SJCRH30 (cell line): ENCODE results near the gene FOXN4. TPM values are rescaled to one million over a fixed set of nuclear protein-coding genes. Genes with fewer than 3 reads are reported as not detected.

ENCODE experiments used
- DNase-seq, 2 experiments: peaks; one replicate each; pipeline ENCODE4 v3.0.0-alpha.2; 2015 to 2020
- H3K27ac ChIP-seq: fragments of 250-450 bp; sonication (Bioruptor Pico); 2 replicates; pipeline ENCODE4 v1.5.1; 2020; ENCODE audit warnings: mild to moderate bottlenecking, moderate library complexity
- H3K27me3 ChIP-seq: fragments of 250-450 bp; sonication (Bioruptor Pico); 2 replicates; pipeline ENCODE4 v1.5.1; 2020; ENCODE audit warnings: mild to moderate bottlenecking, moderate library complexity
- H3K36me3 ChIP-seq: fragments of 250-450 bp; sonication (Bioruptor Pico); 2 replicates; pipeline ENCODE4 v1.5.1; 2020; ENCODE audit warnings: mild to moderate bottlenecking, moderate library complexity
- H3K4me1 ChIP-seq: fragments of 250-450 bp; sonication (Bioruptor Pico); 2 replicates; pipeline ENCODE4 v1.5.1; 2020; ENCODE audit warnings: mild to moderate bottlenecking, moderate library complexity
- H3K4me3 ChIP-seq: fragments of 250-450 bp; sonication (Bioruptor Pico); 2 replicates; pipeline ENCODE4 v1.5.1; 2020; ENCODE audit warnings: mild to moderate bottlenecking, moderate library complexity
- H3K9me3 ChIP-seq: fragments of 250-450 bp; sonication (Bioruptor Pico); replicated peaks from 2 replicates; pipeline ENCODE4 v1.5.1; 2020; ENCODE audit warnings: mild to moderate bottlenecking, moderate library complexity
- total RNA-seq: library from RNA; depleted of rRNA; stranded (reverse); fragments of >200 nt; shearing (Covaris generic); gene quantifications from 2 replicates; pipeline ENCODE4 v1.2.3, GENCODE V29; 2014; rRNA removed

The FOXN4 gene, protein sequence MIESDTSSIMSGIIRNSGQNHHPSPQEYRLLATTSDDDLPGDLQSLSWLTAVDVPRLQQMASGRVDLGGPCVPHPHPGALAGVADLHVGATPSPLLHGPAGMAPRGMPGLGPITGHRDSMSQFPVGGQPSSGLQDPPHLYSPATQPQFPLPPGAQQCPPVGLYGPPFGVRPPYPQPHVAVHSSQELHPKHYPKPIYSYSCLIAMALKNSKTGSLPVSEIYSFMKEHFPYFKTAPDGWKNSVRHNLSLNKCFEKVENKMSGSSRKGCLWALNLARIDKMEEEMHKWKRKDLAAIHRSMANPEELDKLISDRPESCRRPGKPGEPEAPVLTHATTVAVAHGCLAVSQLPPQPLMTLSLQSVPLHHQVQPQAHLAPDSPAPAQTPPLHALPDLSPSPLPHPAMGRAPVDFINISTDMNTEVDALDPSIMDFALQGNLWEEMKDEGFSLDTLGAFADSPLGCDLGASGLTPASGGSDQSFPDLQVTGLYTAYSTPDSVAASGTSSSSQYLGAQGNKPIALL
- total RNA-seq: not detected in 2 replicates

DNA sequence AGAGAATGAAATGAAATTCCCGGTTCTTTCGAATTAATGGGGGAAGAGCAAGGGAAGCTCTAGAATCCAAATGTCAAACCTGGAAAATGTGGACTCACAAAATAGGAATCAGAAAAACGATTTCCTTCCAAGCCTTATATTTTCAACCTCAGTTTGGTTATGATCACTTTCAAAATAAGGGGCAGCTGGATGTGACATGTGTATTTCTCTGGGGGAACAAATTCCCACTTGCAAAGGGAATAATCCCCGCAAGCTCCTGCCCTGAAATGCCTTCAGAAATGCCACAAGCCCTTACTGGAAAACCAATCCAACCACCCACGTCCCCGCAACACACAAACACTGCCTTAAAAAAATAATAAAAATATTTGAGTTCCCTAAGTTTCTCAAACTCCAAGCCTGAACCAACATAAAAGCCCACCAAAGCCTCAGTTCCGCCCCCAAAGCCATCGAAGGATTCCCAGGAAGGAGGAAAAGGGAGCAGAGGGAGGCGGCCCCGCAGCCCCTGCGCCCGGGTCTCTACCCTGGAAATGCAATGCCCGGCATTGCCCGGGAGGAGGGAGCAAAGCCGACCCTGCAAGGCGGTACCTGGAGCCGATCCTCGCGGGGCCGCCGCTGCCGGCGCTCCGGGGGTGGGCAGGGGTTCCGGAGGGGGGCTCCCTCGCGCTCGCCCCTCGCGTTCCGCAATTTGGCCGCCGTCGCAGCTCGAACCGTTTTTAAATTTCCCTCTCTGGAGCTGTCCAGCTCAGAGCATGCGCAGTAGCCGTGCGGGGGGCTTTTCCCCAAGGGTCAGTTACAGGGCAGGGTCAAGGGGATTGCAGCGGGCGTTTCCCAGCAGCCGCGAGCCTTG is at the start of gene FOXN4:
FOXN4 (minus strand) TSS at position 751 of the 847 bp plus-strand sequence. CDS start 963 bp downstream, outside the sequence.
- Histone ChIP-seq H3K4me3 (peak within 1 kb of the TSS; percentile 46), H3K27me3 (peaks cover 48% of the 10 kb centered on the region)
- peak; percentile 17 to 27 for DNase-seq

DNA sequence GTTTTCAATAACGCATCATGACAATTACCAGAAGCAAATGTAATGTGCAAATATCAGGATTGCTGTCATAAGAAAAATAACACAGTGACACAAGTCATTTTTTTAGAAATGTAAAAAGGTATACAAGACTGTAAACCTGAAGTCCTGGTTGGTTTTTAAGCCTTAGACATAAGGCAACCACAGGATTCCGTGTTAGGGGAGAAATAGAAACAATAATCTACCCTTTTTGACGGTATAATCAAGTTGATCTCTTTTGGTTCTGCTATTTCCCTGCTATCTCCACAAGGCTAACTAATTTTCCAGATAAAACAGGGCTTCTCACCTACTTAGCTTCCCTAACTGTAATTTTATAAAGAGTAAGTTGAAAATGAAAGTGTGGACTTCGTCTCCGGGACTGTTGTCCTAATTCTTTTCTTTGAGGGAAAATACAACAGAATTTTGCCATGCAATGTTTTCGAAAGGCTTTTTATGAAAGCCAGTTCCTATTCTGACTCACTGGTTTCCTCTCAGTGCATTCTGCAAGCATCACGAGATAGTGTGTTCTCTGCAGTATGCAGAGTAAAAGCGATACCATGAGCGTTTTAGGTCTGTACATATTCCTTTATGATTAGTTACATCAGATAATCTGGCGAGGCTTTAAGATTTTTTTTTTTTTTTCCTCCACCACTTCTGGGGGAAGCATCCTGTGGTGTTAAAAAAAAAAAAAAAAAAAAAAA is 49.2 kb upstream of the FOXN4 start:
- Histone ChIP-seq H3K27ac (no peak overlapping the region), H3K4me3 (no peak overlapping the region), H3K27me3 (peaks cover 9% of the 10 kb centered on the region; the same call in 1 of the 2 replicates)

More for the DNA sequence above, at the start of gene FOXN4:
- Histone ChIP-seq H3K36me3 (no peaks in the 10 kb centered on the region), H3K4me1 (no peaks in the 10 kb centered on the region), H3K27ac (no peak within 1 kb of the TSS), H3K9me3 (no peaks in the 10 kb centered on the region)

DNA sequence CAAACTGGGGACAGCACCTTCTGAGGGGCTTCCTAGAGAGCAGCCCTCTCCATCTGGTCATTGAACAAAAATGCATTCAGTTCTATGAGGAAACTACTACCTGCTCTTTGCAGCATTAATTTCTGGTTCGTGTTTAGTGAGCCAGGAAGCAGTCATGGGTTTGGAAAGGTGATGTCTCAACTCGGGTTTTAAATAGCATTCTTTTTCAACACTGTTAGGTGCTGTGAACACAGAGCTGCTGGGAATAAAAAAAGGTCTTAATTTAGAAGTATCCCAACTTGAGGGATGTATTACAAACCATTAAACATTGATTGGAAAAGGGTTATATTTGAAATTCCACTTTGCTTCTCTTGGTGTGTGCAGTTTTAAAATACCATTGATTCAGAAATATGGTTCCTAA is 47.9 kb upstream of the FOXN4 start:
- Histone ChIP-seq H3K36me3 (no peaks in the 10 kb centered on the region), H3K9me3 (no peaks in the 10 kb centered on the region), H3K4me3 (no peak overlapping the region), H3K4me1 (no peaks in the 10 kb centered on the region), H3K27me3 (peaks cover 9% of the 10 kb centered on the region; the same call in 1 of the 2 replicates), H3K27ac (no peak overlapping the region)
- no peak for DNase-seq

More for the DNA sequence above, 49.2 kb upstream of the FOXN4 start:
- Histone ChIP-seq H3K9me3 (no peaks in the 10 kb centered on the region), H3K36me3 (no peaks in the 10 kb centered on the region), H3K4me1 (no peaks in the 10 kb centered on the region)
- no peak for DNase-seq

DNA sequence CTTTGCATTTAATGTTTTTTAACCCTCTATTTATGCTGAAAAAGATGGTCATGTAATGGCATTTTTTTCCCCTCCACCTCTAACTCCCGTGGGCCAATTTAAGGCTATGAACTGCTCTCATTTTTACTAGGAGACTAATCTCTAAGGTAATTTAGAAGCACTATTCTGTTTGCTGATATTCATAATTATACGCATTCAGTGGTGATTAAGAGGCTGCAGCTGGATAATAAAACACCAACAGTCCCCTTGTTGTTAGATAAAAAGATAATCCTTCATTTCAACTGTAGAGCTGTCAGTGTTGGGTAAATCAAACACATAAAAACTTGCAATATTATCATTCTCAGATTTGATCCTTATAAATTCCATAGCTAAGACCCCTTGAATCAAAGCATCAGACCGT is 47.5 kb upstream of the FOXN4 start:
- H3K36me3 ChIP-seq: no peaks in the 10 kb centered on the region
- H3K4me3 ChIP-seq: no peak overlapping the region
- H3K27ac ChIP-seq: no peak overlapping the region
- H3K27me3 ChIP-seq: peaks cover 9% of the 10 kb centered on the region; the same call in 1 of the 2 replicates
- DNase-seq: no peak
- H3K9me3 ChIP-seq: no peaks in the 10 kb centered on the region
- no peaks in the 10 kb centered on the region for H3K4me1 ChIP-seq

DNA sequence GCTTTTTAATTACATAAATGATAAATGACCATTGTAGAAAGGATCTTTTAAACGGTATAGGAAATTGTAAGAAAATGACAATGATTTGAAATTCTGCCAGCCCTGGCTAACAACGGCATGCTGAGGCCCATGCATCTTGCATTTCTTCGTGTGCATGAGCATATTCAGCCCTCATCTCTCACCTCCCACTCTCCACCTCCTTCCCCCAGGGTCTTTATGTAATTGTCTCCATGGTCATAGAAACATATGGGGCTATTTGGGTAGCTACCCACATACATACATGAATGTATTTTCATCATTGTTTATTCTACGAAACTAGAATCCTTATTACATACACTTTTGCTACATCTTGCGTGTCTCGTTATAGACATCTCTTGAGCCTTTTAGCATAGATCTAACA is 43.1 kb upstream of the FOXN4 start:
- peaks cover 9% of the 10 kb centered on the region for H3K27me3 ChIP-seq

DNA sequence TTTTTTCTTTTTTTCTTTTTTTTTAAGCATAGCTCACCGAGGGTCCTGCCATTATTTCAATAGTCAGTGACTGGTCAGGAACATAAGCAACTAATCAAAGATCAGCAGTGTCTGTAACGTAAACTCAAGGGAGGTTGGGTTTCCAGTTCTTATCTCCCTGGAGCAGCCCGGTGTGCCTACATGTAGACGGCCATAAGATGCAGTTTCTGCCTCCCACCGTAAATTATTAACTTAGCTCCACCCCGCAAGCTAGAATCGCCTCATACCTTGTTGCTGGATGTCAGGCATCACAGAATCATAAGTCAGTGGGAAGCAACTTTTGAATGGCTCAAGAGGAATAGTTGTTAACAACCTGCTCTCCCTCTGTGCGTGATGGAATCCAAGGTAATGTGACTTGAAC is 38.5 kb upstream of the FOXN4 start, which contains the start of gene MYO1H:
MYO1H (plus strand) TSS at position 312 of the 400 bp plus-strand sequence; CDS start at position 373, 61 bp downstream.
- DNase-seq: no peak
- Histone ChIP-seq H3K4me3 (no peak within 1 kb of the TSS), H3K36me3 (no peaks in the 10 kb centered on the region), H3K27ac (no peak within 1 kb of the TSS), H3K4me1 (no peaks in the 10 kb centered on the region), H3K27me3 (no peaks in the 10 kb centered on the region; the same call in 1 of the 2 replicates), H3K9me3 (no peaks in the 10 kb centered on the region)

More for the DNA sequence above, 43.1 kb upstream of the FOXN4 start:
- no peak overlapping the region for H3K4me3 ChIP-seq
- no peaks in the 10 kb centered on the region for H3K9me3 ChIP-seq
- H3K36me3 ChIP-seq: no peaks in the 10 kb centered on the region
- no peak for DNase-seq
- no peak overlapping the region for H3K27ac ChIP-seq
- H3K4me1 ChIP-seq: no peaks in the 10 kb centered on the region

DNA sequence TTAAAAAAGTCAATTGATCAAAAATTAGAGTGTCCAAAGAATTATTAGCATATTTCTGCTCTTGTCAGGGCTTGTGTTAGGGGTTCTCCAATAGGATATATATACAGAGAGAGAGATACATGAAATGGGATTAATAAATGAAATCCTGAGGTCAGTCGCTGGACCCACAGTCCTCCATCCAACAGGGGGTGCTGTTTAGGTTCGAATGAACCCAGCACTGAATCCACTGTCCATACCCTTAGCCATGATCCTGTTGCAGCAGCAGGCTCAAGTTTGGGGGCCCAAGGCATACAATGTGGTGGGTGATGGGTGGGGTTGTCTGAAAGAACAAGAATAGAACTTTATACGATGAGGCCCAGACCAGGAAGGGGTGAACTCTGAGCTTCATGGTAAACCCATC is 37.8 kb upstream of the FOXN4 start:
- H3K4me1 ChIP-seq: no peaks in the 10 kb centered on the region
- H3K9me3 ChIP-seq: no peaks in the 10 kb centered on the region
- H3K27ac ChIP-seq: no peak overlapping the region
- no peak overlapping the region for H3K4me3 ChIP-seq
- no peaks in the 10 kb centered on the region for H3K36me3 ChIP-seq
- DNase-seq: peak; percentile 8 to 12
- no peaks in the 10 kb centered on the region; the same call in 1 of the 2 replicates for H3K27me3 ChIP-seq

DNA sequence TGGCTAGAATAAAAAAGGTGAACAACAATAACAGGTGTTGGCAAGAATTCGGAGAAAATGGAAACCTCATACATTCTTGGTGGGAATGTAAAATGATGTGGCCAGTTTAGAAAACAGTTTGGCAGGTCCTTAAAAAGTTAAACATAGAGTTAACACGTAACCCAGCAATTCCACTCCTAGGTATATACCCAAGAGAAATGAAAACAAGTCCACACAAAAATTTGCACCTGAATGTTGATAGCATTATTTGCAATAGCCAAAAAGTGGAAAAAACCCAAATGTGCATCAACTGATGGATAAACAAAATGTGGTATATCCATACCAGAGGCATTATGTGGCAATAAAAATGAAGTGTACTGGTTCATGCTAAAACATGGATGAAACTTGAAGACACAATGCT is 36.3 kb upstream of the FOXN4 start:
- DNase-seq: no peak
- H3K9me3 ChIP-seq: no peaks in the 10 kb centered on the region
- no peaks in the 10 kb centered on the region for H3K36me3 ChIP-seq
- H3K4me3 ChIP-seq: no peak overlapping the region
- H3K27ac ChIP-seq: no peak overlapping the region
- no peaks in the 10 kb centered on the region for H3K4me1 ChIP-seq
- H3K27me3 ChIP-seq: no peaks in the 10 kb centered on the region; the same call in 1 of the 2 replicates

DNA sequence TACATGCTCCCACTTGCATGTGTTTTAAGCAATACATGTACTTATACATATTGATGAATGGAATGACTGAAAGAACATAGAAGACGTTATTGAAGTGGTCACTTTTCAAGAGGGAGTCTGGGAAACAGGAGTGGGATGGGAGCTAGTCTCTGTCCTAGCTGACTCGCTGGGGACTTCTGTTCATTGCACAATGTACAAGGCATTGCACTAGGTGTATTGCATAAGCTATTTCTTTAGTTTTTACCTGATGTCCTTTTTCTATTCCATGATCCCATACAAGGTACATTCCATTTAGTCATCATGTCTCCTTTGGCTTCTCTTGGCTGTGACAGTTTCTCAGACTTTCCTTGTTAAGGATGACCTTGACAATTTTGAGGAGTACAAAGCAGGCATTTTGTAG is 34.6 kb upstream of the FOXN4 start:
- Histone ChIP-seq H3K4me1 (no peaks in the 10 kb centered on the region), H3K36me3 (no peaks in the 10 kb centered on the region), H3K27me3 (no peaks in the 10 kb centered on the region; the same call in 1 of the 2 replicates), H3K4me3 (no peak overlapping the region), H3K27ac (no peak overlapping the region), H3K9me3 (no peaks in the 10 kb centered on the region)
- DNase-seq: no peak

DNA sequence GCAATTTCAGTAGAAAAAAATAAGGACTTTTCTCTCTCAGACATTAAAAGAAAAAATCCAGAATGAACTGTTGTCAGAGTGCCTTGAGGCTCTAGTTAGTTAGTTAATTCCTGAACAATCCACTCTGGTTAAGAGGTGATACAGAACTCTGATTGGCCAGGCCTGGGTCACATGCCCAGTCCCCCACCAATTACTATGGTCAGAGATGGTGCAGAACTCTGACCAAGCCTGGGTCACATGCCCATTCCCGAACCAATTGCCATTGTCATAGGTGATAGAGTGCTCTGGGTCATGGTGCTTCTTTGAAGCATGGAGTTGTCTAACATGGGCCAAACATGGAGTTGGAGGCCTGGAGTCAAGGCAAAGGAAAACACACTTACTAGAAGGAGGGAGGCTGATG is 27.5 kb upstream of the FOXN4 start:
- no peak for DNase-seq
- Histone ChIP-seq H3K27ac (no peak overlapping the region), H3K27me3 (no peaks in the 10 kb centered on the region; the same call in 1 of the 2 replicates), H3K36me3 (no peaks in the 10 kb centered on the region), H3K4me1 (no peaks in the 10 kb centered on the region), H3K9me3 (no peaks in the 10 kb centered on the region), H3K4me3 (no peak overlapping the region)

DNA sequence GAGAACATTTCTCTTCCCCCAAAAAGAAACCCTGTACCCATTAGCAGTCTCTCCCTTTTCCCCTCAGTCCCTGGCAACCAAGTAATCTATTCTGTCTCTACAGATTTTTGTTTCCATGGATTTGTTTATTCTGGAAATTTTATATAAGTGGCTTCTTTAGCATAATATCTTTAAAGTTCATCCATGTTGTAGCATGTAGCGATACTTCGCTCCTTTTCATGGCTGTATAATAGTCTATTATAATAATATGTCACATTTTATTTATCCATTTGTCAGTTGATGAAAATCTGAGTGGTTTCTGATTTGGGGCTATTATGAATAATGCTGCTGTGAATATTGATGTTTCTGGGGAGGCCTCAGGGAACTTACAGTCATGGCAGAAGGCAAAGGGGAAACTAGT is 25.8 kb upstream of the FOXN4 start:
- no peaks in the 10 kb centered on the region for H3K9me3 ChIP-seq
- no peak for DNase-seq
- no peak overlapping the region for H3K27ac ChIP-seq
- H3K36me3 ChIP-seq: no peaks in the 10 kb centered on the region
- no peaks in the 10 kb centered on the region for H3K4me1 ChIP-seq
- no peak overlapping the region for H3K4me3 ChIP-seq
- no peaks in the 10 kb centered on the region; the same call in 1 of the 2 replicates for H3K27me3 ChIP-seq

DNA sequence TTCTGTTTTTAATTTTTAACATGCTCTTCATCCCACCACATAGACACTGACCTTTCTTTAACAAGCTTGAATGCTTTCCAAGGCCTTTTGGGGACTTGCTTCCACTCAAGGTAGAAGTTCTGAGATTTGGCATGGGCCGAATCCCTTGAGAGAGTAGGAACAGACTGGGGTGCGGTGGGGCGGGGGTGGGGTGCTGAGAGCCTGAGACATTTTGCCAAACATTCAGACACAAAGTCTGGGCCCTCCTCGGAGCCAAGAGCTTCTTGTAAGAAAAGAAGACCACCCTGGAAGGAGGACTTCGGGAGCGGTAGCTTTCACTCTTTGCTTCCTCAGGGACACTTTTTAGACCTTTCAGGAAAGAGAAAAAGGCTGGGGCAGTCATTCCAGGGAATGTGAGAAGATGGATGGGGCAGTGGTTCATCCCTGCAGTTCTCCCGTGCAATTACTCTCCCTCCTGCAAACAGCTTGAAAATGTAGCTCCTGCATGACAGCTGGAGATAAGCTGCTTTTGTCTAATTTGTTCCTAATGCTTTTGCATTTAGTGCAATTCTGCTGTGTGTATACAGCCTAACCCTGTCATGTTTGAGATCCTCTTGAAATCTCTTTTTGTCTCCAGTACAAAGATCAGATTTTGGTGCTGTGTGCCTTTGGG is 22.3 kb upstream of the FOXN4 start:
- Histone ChIP-seq H3K36me3 (no peaks in the 10 kb centered on the region), H3K4me3 (no peak overlapping the region), H3K9me3 (no peaks in the 10 kb centered on the region), H3K27me3 (no peaks in the 10 kb centered on the region; the same call in 1 of the 2 replicates), H3K27ac (no peak overlapping the region), H3K4me1 (no peaks in the 10 kb centered on the region)
- no peak for DNase-seq

DNA sequence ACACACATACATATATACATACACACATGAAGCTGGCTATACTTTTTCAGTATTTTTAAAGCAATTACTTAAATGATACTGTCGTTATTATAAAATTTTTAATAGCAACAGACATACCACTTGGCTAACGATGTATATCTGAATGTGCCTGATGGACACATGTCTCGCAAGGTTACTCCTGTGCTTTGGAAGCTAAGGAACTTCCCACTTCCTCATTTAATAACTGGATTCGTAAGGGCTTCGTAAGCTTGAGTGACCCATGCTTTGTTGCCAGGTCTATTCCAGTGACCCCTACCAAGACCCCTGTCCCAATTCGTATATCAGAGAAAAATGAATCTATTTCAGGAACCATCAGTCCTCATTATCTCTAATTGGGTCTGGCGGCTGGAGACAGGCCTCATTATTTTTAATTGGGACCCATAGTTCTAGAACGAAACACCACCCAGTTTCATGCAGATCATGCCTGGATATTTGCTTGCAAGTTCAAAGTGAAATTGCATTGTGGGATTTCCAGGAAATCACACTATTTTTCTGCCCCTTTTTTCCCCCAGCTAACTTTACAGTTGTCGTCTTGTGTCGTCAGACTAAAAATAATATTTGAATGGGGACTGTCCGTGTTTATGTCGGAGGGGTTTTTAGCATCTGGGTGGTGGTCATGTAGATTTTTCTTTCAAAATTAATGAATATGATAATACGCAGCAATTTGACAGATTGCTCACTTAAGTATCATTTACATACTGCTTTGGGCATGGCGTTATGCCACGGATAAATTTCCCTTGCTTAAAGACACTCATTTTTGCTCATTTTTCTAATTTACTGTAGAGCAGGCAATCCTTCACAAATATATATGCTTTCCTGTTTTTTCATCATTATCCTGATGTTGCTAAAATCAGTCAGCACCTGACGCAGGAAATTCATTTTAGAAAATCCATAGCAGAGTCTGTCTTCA is 21.5 kb upstream of the FOXN4 start:
- H3K4me3 ChIP-seq: no peak overlapping the region
- H3K4me1 ChIP-seq: no peaks in the 10 kb centered on the region
- no peaks in the 10 kb centered on the region for H3K36me3 ChIP-seq
- no peaks in the 10 kb centered on the region; the same call in 1 of the 2 replicates for H3K27me3 ChIP-seq
- no peak overlapping the region for H3K27ac ChIP-seq
- no peaks in the 10 kb centered on the region for H3K9me3 ChIP-seq
- DNase-seq: no peak
